Naive thymus-derived CD4-positive, alpha-beta T cell (primary cell): ENCODE results near the gene MICAL2. TPM values are rescaled to one million over a fixed set of nuclear protein-coding genes. Genes with fewer than 3 reads are reported as not detected.

Source experiments
- ATAC-seq: fragments of 150-1000 bp; cut with Tn5 transposase; 2 replicates; pipeline ENCODE4 v1.10.0; 2021; ENCODE audit warnings: mild to moderate bottlenecking, moderate library complexity
- CTCF ChIA-PET: fragments of 350-600 bp; sonication (Branson Sonifier 250); formaldehyde crosslinking; loops from one replicate; lab custom pipeline; 2021; ENCODE audit warnings: antibody characterized with exemption; lab: Charles Lee
- POLR2A ChIA-PET: fragments of 350-600 bp; sonication (Branson Sonifier 250); formaldehyde crosslinking; loops from one replicate; lab custom pipeline; 2021; ENCODE audit warnings: antibody characterized with exemption, inconsistent platforms; lab: Charles Lee
- DNase-seq, 9 donors: peaks; one replicate each; pipeline versions ENCODE4 v3.0.0 to v3.0.0-alpha.2; 2020 to 2022; ENCODE audit warnings: mixed read lengths in 1 of 9
- H3K27ac ChIP-seq: one replicate; pipeline ENCODE4 v1.7.0; 2013; ENCODE audit warnings: mild to moderate bottlenecking, low read depth, low read length, moderate library complexity
- H3K27me3 ChIP-seq, 2 donors: one replicate each; pipeline ENCODE4 v1.7.0; 2013; ENCODE audit warnings: low read length in 2 of 2, mild to moderate bottlenecking in 2 of 2, moderate library complexity in 2 of 2; ENCODE audit not compliant: control insufficient read depth in 2 of 2, insufficient read depth in 2 of 2
- H3K36me3 ChIP-seq, 3 experiments: 1 replicate in 2 of 3; 2 replicates in 1 of 3; pipeline ENCODE4 v1.7.0; 2013; ENCODE audit warnings: low read length in 3 of 3, mild to moderate bottlenecking in 3 of 3, moderate library complexity in 1 of 3; ENCODE audit not compliant: insufficient read depth in 3 of 3, control insufficient read depth in 2 of 3
- H3K4me1 ChIP-seq, 2 donors: one replicate each; pipeline ENCODE4 v1.7.0; 2013; ENCODE audit warnings: low read length in 2 of 2, mild to moderate bottlenecking in 2 of 2, moderate library complexity in 1 of 2; ENCODE audit not compliant: control insufficient read depth in 2 of 2, insufficient read depth in 2 of 2
- H3K4me3 ChIP-seq: 2 replicates; pipeline ENCODE4 v1.7.0; 2013; ENCODE audit warnings: mild to moderate bottlenecking, low read length
- H3K9me3 ChIP-seq, 3 experiments: 1 replicate in 2 of 3; 2 replicates in 1 of 3; pipeline ENCODE4 v1.7.0; 2013; ENCODE audit warnings: low read length in 3 of 3; ENCODE audit not compliant: control insufficient read depth in 2 of 3
- H3K27ac Mint-ChIP-seq, 9 donors: one replicate each; pipeline ENCODE4 v1.8.0; 2020 to 2022; ENCODE audit warnings: mixed read lengths in 9 of 9, mild to moderate bottlenecking in 8 of 9, moderate library complexity in 5 of 9, inconsistent platforms in 2 of 9
- H3K27me3 Mint-ChIP-seq, 5 donors: one replicate each; pipeline ENCODE4 v1.8.0; 2021 to 2022; ENCODE audit warnings: mixed read lengths in 5 of 5, mild to moderate bottlenecking in 1 of 5
- H3K36me3 Mint-ChIP-seq, 5 donors: one replicate each; pipeline ENCODE4 v1.8.0; 2020 to 2022; ENCODE audit warnings: mixed read lengths in 5 of 5, mild to moderate bottlenecking in 3 of 5, inconsistent platforms in 1 of 5
- H3K4me1 Mint-ChIP-seq, 7 donors: one replicate each; pipeline ENCODE4 v1.8.0; 2020 to 2022; ENCODE audit warnings: mixed read lengths in 7 of 7, mild to moderate bottlenecking in 3 of 7, inconsistent platforms in 1 of 7
- H3K4me3 Mint-ChIP-seq, 10 donors: one replicate each; pipeline ENCODE4 v1.8.0; 2020 to 2022; ENCODE audit warnings: mild to moderate bottlenecking in 10 of 10, mixed read lengths in 10 of 10, moderate library complexity in 6 of 10, inconsistent platforms in 2 of 10
- H3K9me3 Mint-ChIP-seq, 11 donors: one replicate each; pipeline ENCODE4 v1.8.0; 2020 to 2022; ENCODE audit warnings: mixed read lengths in 11 of 11, mild to moderate bottlenecking in 4 of 11, inconsistent platforms in 1 of 11, moderate library complexity in 1 of 11
- intact Hi-C, 2 donors: fragments of 100-400 bp; cut with micrococcal nuclease; formaldehyde crosslinking; loops; one replicate each; pipeline ENCODE4 v1.15.1; 2023
- polyA plus RNA-seq, 2 donors: library from polyadenylated mRNA; unstranded; fragments of 300-500 nt; fragmentation: Illumina TruSeq; gene quantifications; one replicate each; pipeline ENCODE4 v1.2.3, GENCODE V29; 2021
- total RNA-seq, 6 experiments: library from RNA in 5 of 6; stranded (reverse) in 5 of 6; gene quantifications; 1 replicate in 5 of 6; 2 replicates in 1 of 6; pipeline ENCODE4 v1.2.3 and lab custom pipeline; 2021 to 2026

MICAL2 gene
- total and polyA plus RNA-seq, 7 experiments from 2014 or later: 1.1 to 112 (median 7.6) TPM

DNA sequence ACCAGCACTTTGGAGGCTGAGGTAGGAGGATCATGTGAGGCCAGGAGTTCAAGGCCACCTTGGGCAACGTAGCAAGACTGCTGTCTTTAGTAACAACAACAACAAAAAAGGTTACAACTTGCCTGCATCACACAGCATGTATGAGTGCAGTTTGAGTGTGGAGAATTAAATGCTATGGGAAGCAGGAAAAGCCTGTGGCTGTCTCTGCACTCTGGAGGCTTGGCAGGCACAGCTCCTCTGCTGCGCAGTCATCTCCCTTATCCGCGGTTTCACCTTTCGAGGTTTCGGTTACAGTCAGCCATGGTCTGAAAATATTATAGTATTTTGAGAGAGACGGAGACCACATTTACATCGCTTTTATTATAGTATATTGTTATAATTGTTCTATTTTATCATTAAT is 2.9 kb downstream of the MICAL2 start:
- no peaks in the 10 kb centered on the region for H3K27me3 Mint-ChIP-seq
- Histone ChIP-seq H3K4me3 (no peak overlapping the region), H3K27me3 (no peaks in the 10 kb centered on the region), H3K27ac (no peak overlapping the region), H3K4me1 (peaks cover 0 to 21% of the 10 kb centered on the region in 2 donors), H3K36me3 (no peaks in the 10 kb centered on the region), H3K9me3 (no peaks in the 10 kb centered on the region)
- intact Hi-C loops: loop anchor here (5.0 kb wide), 4 partner anchors 54 to 1256 kb away; partner anchors contain the start of genes TEAD1 (in 1 of the 2), USP47 (in 1 of the 2) and ZBED5 (in 1 of the 2)
- H3K9me3 Mint-ChIP-seq: no peaks in the 10 kb centered on the region
- H3K36me3 Mint-ChIP-seq: peaks cover 0 to 11% (median 0%) of the 10 kb centered on the region in 5 donors
- CTCF ChIA-PET: no interaction called here
- H3K27ac Mint-ChIP-seq: peak overlapping the region in 1 of 9 donors; percentile 20
- H3K4me1 Mint-ChIP-seq: peaks cover 5 to 73% (median 11%) of the 10 kb centered on the region in 7 donors
- H3K4me3 Mint-ChIP-seq: peak overlapping the region in 1 of 10 donors; percentile 39
- no peak for ATAC-seq
- no peak for DNase-seq
- POLR2A ChIA-PET: no interaction called here

DNA sequence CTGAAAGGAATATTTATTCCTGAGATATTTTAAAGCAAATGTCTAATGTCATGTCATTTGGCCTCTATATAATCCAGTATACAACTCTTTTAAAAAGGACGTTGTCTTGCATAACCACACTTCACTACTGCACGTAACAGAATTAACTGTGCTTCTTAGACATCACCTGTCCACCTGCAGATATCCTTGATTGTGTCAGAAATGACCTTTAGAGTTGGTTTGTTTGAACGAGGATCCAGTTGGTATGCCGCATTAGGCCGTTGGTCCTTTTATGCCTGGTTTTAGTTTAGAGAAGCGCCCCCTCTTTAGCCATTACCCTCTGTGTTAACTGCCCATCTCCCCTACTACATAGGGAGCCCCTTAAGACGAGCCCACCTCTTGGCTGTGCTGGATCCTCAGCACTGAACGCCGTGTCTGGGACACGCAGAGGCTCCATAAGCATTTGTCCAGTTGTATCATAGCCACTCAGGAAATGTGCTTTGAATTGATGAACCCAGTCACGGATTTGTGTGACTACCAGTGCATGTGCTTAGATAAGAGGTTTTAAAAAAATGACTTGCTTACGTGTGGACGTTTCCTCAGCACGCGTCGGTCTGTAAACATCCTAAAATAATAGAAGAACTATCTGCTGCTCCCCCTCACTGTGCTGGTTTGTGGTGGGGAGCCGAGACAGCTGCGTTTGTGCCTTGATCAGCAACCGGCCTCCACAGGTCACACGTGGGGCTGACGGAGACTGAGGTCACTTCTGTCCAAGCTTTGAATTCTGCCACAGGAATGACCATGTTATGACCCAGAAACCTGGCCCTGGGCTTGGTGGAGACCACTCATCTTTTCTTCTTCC is 4.0 kb downstream of the MICAL2 start:
- no peak overlapping the region for H3K27ac Mint-ChIP-seq
- POLR2A ChIA-PET: no interaction called here
- intact Hi-C loops: loop anchor here (5.0 kb wide), 4 partner anchors 53 to 1257 kb away; partner anchors contain the start of genes TEAD1 (in 1 of the 2), USP47 (in 1 of the 2) and ZBED5 (in 1 of the 2)
- DNase-seq (no peak), ATAC-seq (no peak)
- peaks cover 0 to 20% of the 10 kb centered on the region in 2 donors for H3K4me1 ChIP-seq
- H3K4me3 Mint-ChIP-seq: no peak overlapping the region
- H3K27me3 ChIP-seq: no peaks in the 10 kb centered on the region
- no peak overlapping the region for H3K4me3 ChIP-seq
- no peak overlapping the region for H3K27ac ChIP-seq
- no peaks in the 10 kb centered on the region for H3K9me3 ChIP-seq
- H3K4me1 Mint-ChIP-seq: peaks cover 10 to 71% (median 12%) of the 10 kb centered on the region in 7 donors
- CTCF ChIA-PET: no interaction called here
- H3K36me3 ChIP-seq: no peaks in the 10 kb centered on the region
- H3K27me3 Mint-ChIP-seq: no peaks in the 10 kb centered on the region
- H3K9me3 Mint-ChIP-seq: no peaks in the 10 kb centered on the region
- H3K36me3 Mint-ChIP-seq: peaks cover 0 to 13% (median 0%) of the 10 kb centered on the region in 5 donors

GRCh38 chr11:12116425-12117032 is 6.1 kb downstream of the MICAL2 start:
- Histone ChIP-seq H3K9me3 (no peaks in the 10 kb centered on the region), H3K36me3 (no peaks in the 10 kb centered on the region), H3K4me1 (peaks cover 0 to 7% of the 10 kb centered on the region in 2 donors), H3K4me3 (no peak overlapping the region), H3K27me3 (no peaks in the 10 kb centered on the region), H3K27ac (no peak overlapping the region)
- ChIA-PET POLR2A (no interaction called here), CTCF (no interaction called here)
- peaks cover 0 to 14% (median 0%) of the 10 kb centered on the region in 5 donors for H3K36me3 Mint-ChIP-seq
- H3K27ac Mint-ChIP-seq: peak overlapping the region in 1 of 9 donors; percentile 43
- DNase-seq (no peak), ATAC-seq (no peak)
- intact Hi-C loops: loop anchor here in 1 of 2 donors (2.0 kb wide), 1 partner anchor 118 kb away; no protein-coding TSS in a partner anchor
- no peak overlapping the region for H3K4me3 Mint-ChIP-seq
- H3K27me3 Mint-ChIP-seq: no peaks in the 10 kb centered on the region
- peaks cover 4 to 76% (median 8%) of the 10 kb centered on the region in 7 donors for H3K4me1 Mint-ChIP-seq
- H3K9me3 Mint-ChIP-seq: no peaks in the 10 kb centered on the region

GRCh38 chr11:12117200-12117599 is 6.8 kb downstream of the MICAL2 start:
- no peaks in the 10 kb centered on the region for H3K36me3 ChIP-seq
- DNase-seq (no peak), ATAC-seq (no peak)
- H3K27me3 ChIP-seq: no peaks in the 10 kb centered on the region
- H3K36me3 Mint-ChIP-seq: peaks cover 0 to 14% (median 0%) of the 10 kb centered on the region in 5 donors
- H3K9me3 ChIP-seq: no peaks in the 10 kb centered on the region
- intact Hi-C loops: loop anchor here in 1 of 2 donors (2.0 kb wide), 1 partner anchor 118 kb away; no protein-coding TSS in a partner anchor
- H3K4me3 Mint-ChIP-seq: peak overlapping the region in 1 of 10 donors; percentile 8
- H3K27me3 Mint-ChIP-seq: no peaks in the 10 kb centered on the region
- H3K27ac Mint-ChIP-seq: peak overlapping the region in 1 of 9 donors; percentile 84
- no peaks in the 10 kb centered on the region for H3K4me1 ChIP-seq
- no peak overlapping the region for H3K4me3 ChIP-seq
- CTCF ChIA-PET: no interaction called here
- POLR2A ChIA-PET: no interaction called here
- no peak overlapping the region for H3K27ac ChIP-seq
- peaks cover 4 to 76% (median 8%) of the 10 kb centered on the region in 7 donors for H3K4me1 Mint-ChIP-seq
- H3K9me3 Mint-ChIP-seq: no peaks in the 10 kb centered on the region

DNA sequence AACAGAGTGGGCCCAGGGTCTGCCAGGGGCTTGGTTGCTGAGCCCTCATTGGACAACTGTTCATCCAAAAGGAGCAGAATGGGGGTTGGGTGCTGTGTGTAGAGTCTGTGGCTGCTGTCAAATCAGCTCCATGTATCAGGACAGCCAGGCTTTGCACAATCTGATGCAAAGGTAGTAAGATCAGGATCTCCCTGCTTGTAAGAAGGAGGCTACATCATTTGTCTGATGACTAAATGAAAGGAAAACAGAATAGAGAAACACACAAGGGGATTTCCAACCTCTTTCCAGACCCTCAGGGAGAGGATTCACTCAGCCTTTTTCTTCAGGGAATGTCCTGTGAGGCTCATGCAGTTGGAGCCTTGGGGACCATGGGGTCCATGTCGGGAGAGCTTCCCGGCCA is 7.2 kb downstream of the MICAL2 start:
- CTCF ChIA-PET: no interaction called here
- intact Hi-C loops: loop anchor here in 1 of 2 donors (2.0 kb wide), 1 partner anchor 117 kb away; no protein-coding TSS in a partner anchor

DNA sequence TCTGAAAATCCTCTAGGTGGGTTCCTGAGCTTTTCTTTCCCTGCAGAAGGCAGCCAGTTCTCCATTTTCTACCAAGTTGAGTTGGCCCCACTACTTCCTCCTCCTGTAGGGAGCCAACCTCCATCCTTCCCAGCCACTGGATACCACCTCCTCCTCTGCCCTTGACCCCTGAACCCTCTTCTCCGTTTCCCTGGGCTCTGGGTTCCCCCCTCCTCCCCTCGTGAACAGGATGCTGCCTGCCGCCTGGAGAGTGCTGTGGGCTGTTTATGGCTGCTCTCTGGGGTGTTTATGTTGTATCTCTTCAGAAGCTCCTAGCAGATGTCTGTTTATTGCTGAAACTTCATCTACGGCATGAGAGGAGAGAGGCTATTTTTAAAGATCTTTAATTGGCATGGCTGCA is 8.6 kb downstream of the MICAL2 start:
- Mint-ChIP-seq H3K4me3 (no peak overlapping the region), H3K9me3 (no peaks in the 10 kb centered on the region), H3K27ac (peak overlapping the region in 2 of 9 donors; percentile 42 to 58), H3K27me3 (no peaks in the 10 kb centered on the region), H3K4me1 (peaks cover 4 to 72% (median 10%) of the 10 kb centered on the region in 7 donors), H3K36me3 (peaks cover 0 to 14% (median 0%) of the 10 kb centered on the region in 5 donors)
- intact Hi-C loops: no loop called here
- DNase-seq (no peak), ATAC-seq (no peak)
- Histone ChIP-seq H3K36me3 (no peaks in the 10 kb centered on the region), H3K4me3 (no peak overlapping the region), H3K9me3 (no peaks in the 10 kb centered on the region), H3K4me1 (no peaks in the 10 kb centered on the region), H3K27ac (no peak overlapping the region), H3K27me3 (no peaks in the 10 kb centered on the region)
- CTCF ChIA-PET: interaction anchor here (0.8 kb wide), 1 partner anchor 1110 kb away, joined by 3 read pairs; no protein-coding TSS in a partner anchor
- POLR2A ChIA-PET: no interaction called here

More for the DNA sequence above, 7.2 kb downstream of the MICAL2 start:
- H3K4me1 Mint-ChIP-seq: peaks cover 4 to 73% (median 8%) of the 10 kb centered on the region in 7 donors
- H3K36me3 ChIP-seq: no peaks in the 10 kb centered on the region
- no peaks in the 10 kb centered on the region for H3K27me3 Mint-ChIP-seq
- peaks cover 0 to 14% (median 0%) of the 10 kb centered on the region in 5 donors for H3K36me3 Mint-ChIP-seq
- no peaks in the 10 kb centered on the region for H3K9me3 ChIP-seq
- H3K27ac Mint-ChIP-seq: peak overlapping the region in 1 of 9 donors; percentile 84
- ATAC-seq (no peak), DNase-seq (no peak)
- H3K27ac ChIP-seq: no peak overlapping the region
- H3K9me3 Mint-ChIP-seq: no peaks in the 10 kb centered on the region
- POLR2A ChIA-PET: no interaction called here
- H3K4me1 ChIP-seq: no peaks in the 10 kb centered on the region
- peak overlapping the region in 1 of 10 donors; percentile 8 for H3K4me3 Mint-ChIP-seq
- H3K4me3 ChIP-seq: no peak overlapping the region
- no peaks in the 10 kb centered on the region for H3K27me3 ChIP-seq
